ENCODE data around the gene TTLL12. TPM values are rescaled to one million over a fixed set of nuclear protein-coding genes. Genes with fewer than 3 reads are reported as not detected.

The TTLL12 gene
- total RNA-seq, 1 donor = 83.5 TPM

DNA sequence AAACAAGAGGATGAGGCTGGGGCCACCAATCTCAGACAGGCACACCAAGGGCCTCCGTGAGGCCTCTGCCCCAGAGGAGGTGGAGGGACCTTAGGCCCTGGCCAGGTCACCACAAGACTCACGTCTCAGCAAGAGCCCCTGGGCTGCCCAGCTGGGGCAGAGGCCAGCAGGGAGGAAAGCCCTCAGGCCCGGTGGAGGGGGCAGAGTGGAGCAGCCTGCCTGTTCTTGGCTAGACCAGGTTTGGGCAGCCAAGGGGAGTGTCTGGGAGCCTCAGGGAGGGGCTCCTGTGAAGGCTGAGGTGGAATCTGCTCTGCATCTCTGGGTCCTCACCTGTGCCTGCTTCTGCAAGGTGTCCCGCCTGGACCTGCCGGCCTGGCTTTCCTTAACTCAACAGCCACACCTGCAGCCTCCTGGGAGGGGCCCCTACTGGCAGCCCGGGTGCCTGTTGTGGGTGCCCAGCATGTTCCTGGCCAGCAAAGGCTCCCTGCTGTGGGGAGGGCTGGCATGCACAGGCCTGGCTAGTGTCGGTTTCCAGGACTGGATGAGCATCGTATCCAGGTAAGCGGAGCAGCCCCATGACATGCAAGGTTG is 11.9 kb downstream of the TTLL12 start:
- no peak for DNase-seq (ENCODE audit: low read depth in 2 of 3, low spot score in 2 of 3)

DNA sequence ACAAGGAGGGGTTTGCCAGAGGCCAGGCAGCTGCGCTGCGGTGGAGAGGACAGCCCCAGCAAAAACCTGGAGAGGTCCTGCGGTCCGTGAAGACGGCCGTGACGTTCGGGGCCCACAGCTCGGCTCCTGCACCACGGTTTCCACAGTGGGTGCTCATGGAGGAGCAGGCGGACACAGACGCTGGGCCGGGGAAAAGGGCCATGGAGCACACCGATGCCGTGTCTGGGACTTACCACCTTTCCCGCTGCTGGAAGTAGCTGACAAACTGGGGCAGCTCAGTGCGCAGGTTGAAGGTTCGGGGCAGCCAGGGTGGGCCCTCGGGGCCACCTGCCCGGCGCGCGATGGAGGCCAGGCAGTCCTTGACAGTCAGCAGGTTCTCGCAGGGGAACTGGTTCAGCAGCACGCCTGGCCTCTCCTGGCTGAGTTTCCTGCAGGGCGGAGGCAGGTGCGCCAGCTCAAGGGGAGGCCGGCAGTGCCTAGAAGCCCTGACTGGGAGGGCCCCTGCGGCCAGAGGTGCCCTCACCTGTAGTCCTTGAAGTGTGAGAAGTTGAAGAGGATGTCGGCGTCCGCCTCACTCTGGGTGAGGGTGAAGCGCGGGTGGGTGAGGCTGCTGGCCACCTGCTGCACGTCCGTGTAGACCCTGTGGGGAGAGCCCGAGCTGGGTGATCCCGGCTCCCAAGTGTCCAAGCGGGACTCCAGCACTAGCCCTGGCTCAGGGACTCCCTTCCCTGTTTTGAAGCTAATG is 12.8 kb downstream of the TTLL12 start:
- DNase-seq (ENCODE audit: low read depth in 2 of 3, low spot score in 2 of 3) = no peak

DNA sequence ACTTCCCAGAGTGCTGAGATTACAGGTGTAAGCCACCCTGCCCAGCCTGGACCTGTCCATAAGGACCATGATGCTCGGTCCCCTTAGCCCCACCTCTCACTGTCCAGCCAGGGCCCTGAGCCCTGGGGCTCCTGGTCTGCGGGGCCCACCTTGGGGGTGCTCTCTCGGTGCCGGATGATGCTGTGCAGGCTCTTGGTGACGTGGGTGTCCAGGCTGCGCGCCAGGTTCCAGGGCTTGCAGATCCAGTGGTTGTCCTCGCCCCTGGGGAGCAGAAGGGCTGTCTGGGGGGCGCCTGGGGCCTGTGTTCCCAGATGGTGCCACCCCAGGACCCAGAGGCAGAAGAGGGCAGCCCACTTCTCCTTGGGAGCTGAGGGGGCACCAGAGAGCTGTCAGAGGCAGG is 13.4 kb downstream of the TTLL12 start:
- no peak for DNase-seq (ENCODE audit: low read depth in 2 of 3, low spot score in 2 of 3)

DNA sequence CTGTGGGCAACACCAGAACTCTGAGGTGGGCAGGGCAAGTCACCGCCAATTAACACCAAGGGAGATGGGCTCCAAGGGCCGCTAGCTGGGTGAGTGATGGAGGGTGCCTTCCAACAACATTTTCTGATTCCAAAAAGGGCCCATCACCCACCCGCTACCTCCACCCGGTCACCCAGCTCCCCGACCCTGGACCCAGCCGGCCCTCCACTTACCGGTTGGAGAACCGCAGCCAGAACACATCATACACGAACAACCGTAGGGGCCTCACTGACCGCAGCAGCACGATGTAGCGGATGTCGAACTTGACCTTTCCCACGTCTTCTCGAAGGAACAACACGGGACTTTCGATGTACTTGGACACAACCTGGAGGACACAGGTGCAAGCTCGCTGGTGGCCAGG is 14.7 kb downstream of the TTLL12 start:
- DNase-seq (ENCODE audit: low read depth in 2 of 3, low spot score in 2 of 3) = no peak

DNA sequence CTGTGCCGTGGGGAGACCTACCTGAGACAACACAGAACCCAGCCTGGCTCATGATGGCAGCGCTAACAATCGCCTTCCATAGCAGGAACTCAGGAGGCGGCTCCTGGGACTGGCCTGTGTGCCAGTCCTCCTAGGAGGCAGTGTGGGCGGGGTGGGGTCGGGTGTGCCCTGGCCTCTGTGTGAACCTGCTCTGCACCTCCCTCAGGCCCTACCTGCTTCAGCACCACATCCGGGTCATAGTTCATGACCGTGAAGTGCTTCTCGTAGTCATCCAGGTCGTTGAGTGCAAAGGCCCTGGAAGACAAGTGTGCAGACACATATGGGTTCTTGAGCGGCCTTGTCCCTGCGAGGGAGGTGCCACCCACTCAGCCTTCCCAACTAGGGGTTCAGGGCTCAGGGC is 15.3 kb downstream of the TTLL12 start:
- DNase-seq (ENCODE audit: low read depth in 2 of 3, low spot score in 2 of 3) = no peak

DNA sequence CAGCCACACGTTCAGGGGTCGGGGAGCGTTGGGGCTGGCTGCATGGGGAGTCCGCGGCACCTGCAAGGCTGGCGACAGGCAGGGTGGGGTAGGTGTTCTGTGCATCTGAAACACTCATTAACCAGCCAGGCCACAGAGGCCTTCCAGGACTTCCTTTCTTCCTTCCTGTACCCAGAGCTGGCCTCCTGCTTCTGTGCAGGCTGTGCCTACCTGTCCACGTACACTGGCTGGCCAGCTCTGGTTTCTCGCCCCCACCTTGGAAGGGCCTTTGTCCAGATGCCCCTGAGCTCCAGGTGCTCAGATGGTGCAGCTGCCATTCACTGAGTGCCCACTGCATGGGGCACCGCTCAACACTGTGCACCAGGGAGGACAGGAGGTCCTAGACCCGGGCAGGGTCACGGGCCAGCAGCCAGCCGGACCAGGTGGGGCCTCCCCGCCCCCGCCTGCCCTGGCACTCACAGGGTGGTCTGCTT is 15.9 kb downstream of the TTLL12 start:
- no peak for DNase-seq (ENCODE audit: low read depth in 2 of 3, low spot score in 2 of 3)

DNA sequence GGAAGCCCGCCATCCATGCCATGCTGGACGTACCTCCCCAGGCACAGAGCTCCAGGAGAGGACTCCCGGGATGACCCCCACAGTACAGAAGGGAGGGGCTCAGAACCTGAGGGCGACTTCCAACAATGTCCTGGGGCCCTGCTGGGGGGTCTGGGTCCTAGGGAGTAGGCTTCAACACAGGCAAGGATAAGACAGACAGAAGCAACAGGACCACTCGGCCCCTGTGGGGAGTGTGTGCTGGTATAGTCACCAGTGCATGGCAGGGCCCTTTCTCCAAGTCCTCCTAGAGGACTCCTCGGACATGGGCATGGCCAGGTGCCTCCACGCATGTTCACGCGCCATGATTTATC is 16.8 kb downstream of the TTLL12 start:
- DNase-seq (ENCODE audit: low read depth in 2 of 3, low spot score in 2 of 3) = no peak

DNA sequence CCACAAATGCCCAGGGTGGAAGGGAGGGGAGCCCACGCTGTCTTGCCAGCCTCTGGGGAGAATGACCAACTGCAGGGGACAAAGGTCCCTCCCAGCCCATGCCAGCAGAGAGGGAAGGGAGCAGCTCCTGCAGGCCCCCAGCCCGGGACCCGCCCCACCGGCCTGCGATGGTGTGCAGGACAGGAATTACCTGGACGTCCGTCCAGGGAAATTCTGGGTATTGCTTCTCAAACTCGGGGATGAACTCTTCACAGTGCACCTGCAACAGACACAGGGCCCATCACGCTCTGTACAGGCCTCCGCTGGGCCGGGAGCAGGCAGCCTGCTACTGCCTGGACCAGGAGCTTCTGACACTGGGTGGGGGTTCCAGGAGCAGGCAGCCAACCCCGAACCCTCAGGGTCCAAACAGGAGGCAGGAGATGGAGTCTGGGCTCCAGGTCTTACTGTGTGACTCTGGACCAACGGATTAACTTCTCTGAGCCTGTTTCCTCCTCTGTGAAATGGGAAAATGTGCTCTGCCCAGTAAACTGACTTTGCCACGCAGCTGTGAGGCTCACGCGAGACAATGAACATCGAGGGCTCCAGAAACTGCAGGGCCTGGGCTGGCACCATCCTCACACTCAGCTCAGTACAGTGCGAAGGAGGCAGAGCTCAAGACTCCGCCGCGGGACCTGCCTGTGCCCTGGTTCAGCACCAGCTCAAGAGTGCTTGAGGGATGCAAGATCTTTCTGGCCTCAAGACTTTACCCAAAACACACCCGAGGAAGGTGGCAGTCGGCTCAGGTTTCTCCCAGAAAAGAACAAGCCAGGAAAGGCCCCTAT is 17.4 kb downstream of the TTLL12 start:
- no peak for DNase-seq (ENCODE audit: low read depth in 2 of 3, low spot score in 2 of 3)

DNA sequence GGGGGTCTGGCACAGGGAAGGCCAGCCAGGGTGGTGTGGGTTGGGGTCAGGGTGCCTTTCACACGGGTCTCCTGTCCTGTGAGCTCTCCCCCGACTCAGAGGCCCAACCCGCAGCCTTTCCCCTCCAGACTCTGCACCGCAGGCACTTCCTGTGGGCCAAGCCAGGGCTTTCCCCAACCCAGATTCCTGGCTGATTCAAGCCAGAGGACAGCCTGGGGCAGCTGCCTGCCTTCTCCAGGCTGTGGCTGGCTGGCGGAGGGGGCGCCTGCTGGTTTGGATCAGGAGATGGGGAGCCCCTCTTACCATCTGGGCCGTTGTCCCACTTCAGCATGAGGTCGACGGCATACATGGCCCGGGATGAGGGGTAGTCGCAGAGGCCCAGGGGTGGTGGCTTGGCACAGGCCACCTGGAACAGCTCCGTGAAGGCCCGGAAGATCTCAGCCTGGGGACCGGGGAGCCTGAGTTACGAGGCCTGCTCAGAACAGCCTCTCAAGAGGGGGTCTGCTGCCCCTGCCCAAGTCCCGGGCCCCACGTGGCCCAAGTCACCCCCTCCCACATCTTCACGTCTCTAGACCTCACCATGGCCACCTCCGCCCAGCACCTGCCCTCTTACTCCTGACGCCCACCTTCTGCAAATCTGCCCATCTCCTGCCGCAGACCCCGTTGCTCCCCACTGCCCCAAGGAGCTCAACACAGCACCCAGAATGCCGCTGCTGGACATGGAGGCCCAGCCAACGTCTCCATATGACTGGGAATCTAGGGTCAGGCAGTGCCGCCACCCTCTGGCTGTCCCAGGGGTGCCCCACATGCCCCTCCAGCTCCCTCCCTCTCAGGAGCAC is 18.2 kb downstream of the TTLL12 start:
- DNase-seq (ENCODE audit: low read depth in 2 of 3, low spot score in 2 of 3) = no peak

DNA sequence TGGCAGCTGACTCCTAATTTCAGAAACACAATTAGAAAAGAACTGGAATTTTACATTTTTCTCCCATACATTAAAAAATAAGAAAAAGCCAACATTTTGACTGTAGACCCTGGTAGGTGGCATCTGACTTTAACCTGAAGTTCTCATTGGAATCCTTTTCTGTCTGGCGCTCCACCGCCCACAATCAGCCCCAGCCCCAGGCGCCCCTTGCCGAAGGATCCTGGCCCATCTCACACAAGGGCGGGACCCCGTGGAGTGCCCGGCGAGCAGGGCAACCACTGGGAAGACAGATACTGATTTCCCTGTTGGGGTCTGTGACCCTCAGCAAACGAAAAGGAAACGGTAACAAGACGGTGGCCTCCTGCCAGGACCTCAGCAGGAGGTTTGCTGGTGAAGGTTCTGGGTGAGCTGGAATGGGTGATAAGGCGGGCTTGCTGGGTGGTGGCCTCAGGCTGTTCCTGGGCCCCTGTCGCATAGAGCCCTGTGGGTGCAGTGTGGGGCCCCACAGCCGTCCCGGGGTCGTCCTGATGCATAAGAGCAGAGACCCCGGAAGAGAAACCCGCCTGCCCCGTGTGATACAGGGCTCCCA is 19.8 kb downstream of the TTLL12 start:
- no peak for DNase-seq (ENCODE audit: low read depth in 2 of 3, low spot score in 2 of 3)

DNA sequence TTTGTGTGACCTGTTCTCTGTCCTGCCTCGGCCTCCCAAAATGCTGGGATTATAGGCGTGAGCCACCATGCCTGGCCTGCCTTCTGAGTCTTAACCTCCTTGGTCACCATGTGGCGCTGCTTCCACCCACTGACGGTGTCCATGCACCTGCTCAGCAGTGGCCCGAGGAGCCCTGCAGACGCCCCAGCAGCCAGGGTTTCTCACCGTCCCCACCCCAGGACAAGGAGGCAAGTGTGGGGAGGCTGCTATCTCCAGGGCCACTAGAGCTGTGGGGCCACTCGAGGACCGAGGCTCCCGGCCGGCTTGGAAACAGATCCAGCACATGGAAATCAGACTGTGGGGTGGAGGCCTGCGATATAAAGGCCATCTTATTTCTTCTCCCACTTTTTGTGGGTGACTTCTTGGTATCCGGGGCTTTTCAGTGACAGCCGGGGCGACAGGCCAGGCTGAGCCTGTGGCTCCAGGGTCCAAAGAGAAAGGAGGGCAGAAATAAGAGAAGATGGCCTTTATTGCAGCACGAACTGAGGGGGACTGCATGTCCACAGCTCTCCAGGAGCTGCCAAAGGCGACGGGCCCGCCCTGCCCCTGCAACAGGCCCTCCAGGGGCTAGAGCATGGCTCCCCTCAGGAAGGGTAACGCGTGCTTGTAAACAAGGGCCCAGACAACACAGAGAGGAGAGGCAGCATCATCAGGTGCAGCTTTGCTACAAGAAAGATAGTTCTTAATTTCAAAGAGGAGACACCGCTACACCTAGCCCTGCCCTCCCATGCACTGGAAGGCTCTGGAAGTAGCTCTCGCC is 20.6 kb downstream of the TTLL12 start:
- no peak for DNase-seq (ENCODE audit: low read depth in 2 of 3, low spot score in 2 of 3)

DNA sequence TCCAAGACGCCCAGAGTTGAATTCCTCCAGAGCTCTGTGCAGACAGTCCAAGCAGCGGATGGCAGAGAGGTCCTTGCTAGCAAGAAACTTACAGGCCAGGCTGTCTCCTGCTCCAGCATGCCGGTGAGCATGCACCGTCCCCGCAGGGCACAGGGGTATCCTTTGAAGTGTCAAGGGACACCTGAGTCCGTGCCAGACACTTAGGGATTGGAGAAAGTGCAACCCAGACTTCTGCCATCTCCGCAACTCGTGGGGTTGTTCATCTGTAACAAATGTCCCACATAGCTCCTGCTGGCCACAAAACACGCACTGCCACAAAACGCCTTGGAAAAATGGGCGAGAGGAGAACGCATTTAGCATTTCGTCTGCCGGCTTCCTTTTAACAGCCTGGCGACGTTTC is 22.3 kb downstream of the TTLL12 start:
- no peak for DNase-seq (ENCODE audit: low read depth in 2 of 3, low spot score in 2 of 3)

DNA sequence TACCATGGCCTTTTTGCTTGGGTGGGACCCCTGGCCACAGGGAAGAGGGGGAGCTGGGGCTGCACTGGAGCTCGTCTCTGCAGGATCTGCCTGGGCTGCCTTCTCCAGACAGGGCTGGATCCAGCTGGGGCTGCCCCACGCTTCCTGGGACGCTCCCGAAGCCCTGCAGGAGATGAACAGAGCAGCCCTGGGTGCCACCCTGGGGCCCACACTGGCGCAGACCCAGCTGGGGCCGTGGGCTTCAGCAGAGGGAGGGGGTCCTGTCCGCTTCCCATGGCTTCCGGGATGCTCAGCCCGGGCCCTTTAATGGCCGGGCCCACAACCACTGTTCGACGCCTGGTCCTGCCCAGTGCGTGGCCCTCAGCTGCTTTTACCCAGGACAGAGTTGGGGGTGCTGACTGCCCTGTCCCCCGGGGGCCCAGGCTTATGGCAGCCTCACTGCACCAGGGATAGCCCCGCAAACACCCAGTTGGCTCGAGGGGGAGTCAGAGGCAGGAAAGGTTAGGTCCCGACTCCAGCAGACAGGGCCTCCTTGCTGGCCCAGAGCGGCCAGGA is 23.6 kb downstream of the TTLL12 start:
- DNase-seq (ENCODE audit: low read depth in 2 of 3, low spot score in 2 of 3) = no peak

DNA sequence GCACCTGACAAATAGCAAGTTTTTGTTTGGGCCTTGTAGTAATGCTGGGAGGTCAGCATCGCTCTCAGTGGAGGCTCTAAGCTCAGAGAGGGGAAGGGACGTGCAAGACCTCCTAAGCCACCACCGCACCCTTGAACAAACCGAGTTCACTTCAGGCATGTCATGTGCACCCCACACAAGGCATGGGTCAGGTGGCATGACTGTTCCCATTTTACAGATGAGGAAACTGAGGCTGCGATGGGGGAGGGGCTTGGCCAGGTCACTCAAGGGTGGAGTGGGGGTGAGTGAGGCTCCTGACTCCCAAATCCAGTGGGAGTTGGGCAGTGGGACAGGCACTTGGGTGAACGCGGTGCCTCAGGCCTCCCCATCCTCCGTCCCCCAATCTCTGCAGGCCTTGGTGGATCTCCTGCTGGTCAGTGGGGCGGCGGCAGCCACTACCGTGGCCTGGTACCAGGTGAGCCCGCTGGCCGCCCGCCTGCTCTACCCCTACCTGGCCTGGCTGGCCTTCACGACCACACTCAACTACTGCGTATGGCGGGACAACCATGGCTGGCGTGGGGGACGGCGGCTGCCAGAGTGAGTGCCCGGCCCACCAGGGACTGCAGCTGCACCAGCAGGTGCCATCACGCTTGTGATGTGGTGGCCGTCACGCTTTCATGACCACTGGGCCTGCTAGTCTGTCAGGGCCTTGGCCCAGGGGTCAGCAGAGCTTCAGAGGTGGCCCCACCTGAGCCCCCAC is 24.4 kb downstream of the TTLL12 start:
- DNase-seq (ENCODE audit: low read depth in 2 of 3, low spot score in 2 of 3) = no peak

DNA sequence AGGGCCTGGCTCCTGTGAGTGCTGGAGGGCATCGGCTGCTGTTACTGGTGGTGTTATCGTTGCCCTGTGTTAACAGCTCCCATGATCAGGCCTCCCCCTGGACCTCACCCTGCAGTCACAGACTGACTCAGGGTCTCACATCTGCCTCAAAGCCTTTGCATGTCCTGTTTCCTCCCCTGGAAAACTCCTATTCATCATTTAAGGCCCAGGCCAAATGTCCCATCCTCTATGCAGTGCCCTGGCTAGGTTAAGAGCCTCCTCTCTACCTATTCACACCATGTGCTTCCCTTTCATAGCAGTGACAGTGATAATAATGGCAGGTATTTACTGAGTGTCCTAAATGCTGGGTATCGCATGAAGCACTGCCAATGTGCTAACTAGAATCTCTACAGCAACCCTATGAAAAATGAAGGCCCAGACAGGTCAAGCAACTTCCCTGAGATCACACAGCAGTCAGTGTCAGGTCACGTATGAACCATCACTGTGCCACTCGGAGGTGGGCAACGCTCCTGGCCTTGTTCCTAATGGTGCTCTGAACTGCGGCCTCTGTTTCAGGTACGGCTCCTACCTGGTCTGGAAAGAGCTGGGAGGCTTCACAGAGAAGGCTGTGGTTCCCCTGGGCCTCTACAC is 26.3 kb downstream of the TTLL12 start:
- no peak for DNase-seq (ENCODE audit: low read depth in 2 of 3, low spot score in 2 of 3)

DNA sequence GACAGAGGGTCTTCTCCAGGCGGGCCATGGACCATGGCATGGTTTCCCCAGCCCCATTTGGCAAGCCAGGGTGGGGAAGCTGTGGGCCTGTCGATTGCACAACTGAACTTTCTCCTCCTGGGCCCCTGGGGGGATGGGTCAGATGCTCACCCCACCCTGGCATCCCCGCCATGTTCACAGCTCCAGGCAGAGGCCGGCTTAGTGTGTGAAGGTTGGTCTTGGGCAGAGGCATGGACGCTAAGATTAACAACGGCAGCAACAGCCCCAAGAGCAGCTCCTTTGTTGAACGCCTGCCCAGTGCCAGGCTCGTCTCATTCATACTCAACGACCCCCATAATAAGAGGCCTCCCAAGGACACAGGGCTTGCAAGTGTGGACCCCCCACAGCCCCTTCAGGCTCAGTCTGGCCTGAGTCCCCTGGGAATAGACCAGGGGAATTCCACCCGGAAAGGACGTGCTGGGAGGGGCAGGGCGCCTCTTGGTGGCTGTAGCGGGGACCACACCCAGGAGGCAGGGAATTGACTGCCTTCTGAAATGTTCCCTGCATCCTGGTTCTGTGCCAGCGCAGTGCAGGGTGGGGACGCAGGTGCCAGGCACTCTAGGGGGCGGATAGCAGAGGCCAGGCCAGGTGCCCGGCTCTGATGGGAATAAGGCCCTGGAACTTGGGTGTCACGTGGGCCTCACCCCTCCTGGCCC is 27.3 kb downstream of the TTLL12 start:
- no peak for DNase-seq (ENCODE audit: low read depth in 2 of 3, low spot score in 2 of 3)

DNA sequence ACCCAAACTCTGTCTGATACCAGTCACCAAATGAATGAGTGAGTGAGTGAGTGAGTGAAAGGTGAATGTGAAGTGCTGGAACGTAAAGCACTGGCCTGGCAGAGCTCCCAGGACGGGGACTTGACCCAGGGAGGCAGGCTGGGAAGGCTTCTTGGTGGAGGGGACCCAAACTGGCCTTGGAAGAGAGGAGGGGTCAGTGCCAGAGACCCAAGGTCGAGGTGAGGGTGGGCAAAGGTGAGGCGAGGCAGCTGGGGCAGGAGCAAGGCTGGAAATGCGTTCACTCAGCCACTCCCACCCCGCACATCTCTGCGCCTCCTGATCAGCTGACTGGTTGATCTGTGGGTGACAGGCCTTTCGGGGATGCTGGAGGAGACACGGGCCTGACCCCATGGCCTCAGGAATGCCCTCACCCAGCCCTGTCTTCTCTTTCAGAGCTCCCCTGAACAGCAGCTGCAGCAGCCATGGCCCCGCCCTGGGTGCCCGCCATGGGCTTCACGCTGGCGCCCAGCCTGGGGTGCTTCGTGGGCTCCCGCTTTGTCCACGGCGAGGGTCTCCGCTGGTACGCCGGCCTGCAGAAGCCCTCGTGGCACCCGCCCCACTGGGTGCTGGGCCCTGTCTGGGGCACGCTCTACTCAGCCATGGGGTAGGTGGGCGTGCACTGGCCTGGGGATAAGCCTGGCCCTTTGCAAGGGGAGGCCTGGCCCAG is 28.0 kb downstream of the TTLL12 start:
- no peak for DNase-seq (ENCODE audit: low read depth in 2 of 3, low spot score in 2 of 3)

Measured in hematopoietic multipotent progenitor cell (in vitro differentiated cells).